Measurements from ENCODE around the gene FAM229B.

Gene FAM229B

GRCh38 chr6:112144145-112144926 lies 56.9 kb downstream of the FAM229B start:
- DNase-seq (ENCODE audit: low read depth), result peak; percentile 37

- no peak for DNase-seq (ENCODE audit: low read depth)
These were observed 57.7 kb downstream of the FAM229B start for GRCh38 chr6:112145080-112145573.

- DNase-seq (ENCODE audit: low read depth), result no peak
These were observed 60.7 kb downstream of the FAM229B start for GRCh38 chr6:112148103-112148502.

GRCh38 chr6:112149236-112149635 lies 61.8 kb downstream of the FAM229B start:
- DNase-seq (ENCODE audit: low read depth), result no peak

- no peak for DNase-seq (ENCODE audit: low read depth)
These were observed 62.4 kb downstream of the FAM229B start for GRCh38 chr6:112149719-112150263.

- DNase-seq (ENCODE audit: low read depth), result peak; percentile 53
These were observed 63.0 kb downstream of the FAM229B start for GRCh38 chr6:112150363-112150762.
